ENCODE data around the gene KLK4.

GRCh38 chr19:50875795-50876422 lies 35.3 kb downstream of the KLK4 start:
- TF ChIP-seq USF2 (IDR thresholded peaks at IDR 0.05; ENCODE audit: borderline replicate concordance, low read depth, low read length) (no peak), HDAC6 (IDR thresholded peaks at IDR 0.05; ENCODE audit: unreplicated experiment) (no peak), CTCF (IDR thresholded peaks at IDR 0.05 in 2 of 3, conservative IDR thresholded peaks at IDR 0.05 in 1 of 3; ENCODE audit: control insufficient read depth in 2 of 3, extremely low read depth in 1 of 3, insufficient read depth in 1 of 3, low read depth in 3 of 3, low read length in 3 of 3) (no peak), MAX (IDR thresholded peaks at IDR 0.05; ENCODE audit: low read depth, low read length) (no peak), SREBF1 (IDR thresholded peaks at IDR 0.05; ENCODE audit: low read length) (no peak), POLR2AphosphoS5 (IDR thresholded peaks at IDR 0.05; ENCODE audit: low read length) (no peak), EZH2 (IDR thresholded peaks at IDR 0.05; ENCODE audit: borderline replicate concordance, control insufficient read depth, low read depth, low read length) (no peak), SUPT20H (IDR thresholded peaks at IDR 0.05; ENCODE audit: borderline replicate concordance, control insufficient read depth, low read depth, low read length) (no peak), SPI1 (IDR thresholded peaks at IDR 0.05; ENCODE audit: borderline replicate concordance, insufficient read depth, low read depth, low read length) (0 out of 2 replicates have a peak, but pooled peaks have one; percentile 14)

Measured in GM12878 (cell line).